Prostate gland (tissue), 2 donors: ENCODE measurements around the gene C1QTNF12.

Experiments
- CTCF ChIP-seq, 4 experiments: fragments of 200-600 bp in 2 of 4; fragments of 450-650 bp in 2 of 4; sonication (generic) in 2 of 4; IDR thresholded peaks; 1 replicate in 3 of 4; 2 replicates in 1 of 4; pipeline ENCODE4 v1.5.1; 2016 to 2019; ENCODE audit warnings: antibody characterized with exemption in 4 of 4, mild to moderate bottlenecking in 2 of 4, moderate library complexity in 2 of 4
- POLR2A ChIP-seq: fragments of 450-650 bp; IDR thresholded peaks from one replicate; pipeline ENCODE4 v1.6.1; 2016; ENCODE audit warnings: antibody characterized with exemption, mild to moderate bottlenecking

GRCh38 chr1:1208713-1209433 is 37.6 kb downstream of the C1QTNF12 start:
- TF ChIP-seq CTCF (IDR thresholded peaks at IDR 0.05): no peak
- TF ChIP-seq POLR2A: no peak
